GM12872 (cell line): Measurements from ENCODE around the gene PPP1R9A.

Experiments used
- TF ChIP-seq, protein P1 (sequence below): IDR thresholded peaks from 3 replicates; pipeline ENCODE4 v1.5.1; 2011; ENCODE audit warnings: low read depth, mild to moderate bottlenecking, low read length, moderate library complexity; ENCODE audit not compliant: insufficient read depth

PPP1R9A gene

DNA sequence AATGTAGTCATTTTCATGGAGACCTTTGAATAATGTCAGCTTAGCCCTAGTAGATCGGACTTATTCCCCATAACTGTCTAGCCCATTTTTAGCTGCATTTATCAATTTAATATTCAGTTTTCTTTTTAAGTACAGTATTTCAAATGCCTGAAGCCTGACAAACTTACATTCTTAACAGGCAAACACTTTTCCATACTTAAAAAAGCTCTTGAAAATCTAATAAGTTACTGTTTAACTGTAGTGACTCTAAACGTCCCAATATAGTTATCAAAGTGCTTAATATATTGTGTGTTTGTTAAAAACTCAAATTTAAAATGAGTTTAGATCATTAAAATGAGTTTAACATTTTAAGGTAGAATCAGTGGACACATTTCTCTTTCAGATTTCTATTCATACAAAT lies 372.0 kb downstream of the PPP1R9A start:
- TF ChIP-seq, protein P1, sequence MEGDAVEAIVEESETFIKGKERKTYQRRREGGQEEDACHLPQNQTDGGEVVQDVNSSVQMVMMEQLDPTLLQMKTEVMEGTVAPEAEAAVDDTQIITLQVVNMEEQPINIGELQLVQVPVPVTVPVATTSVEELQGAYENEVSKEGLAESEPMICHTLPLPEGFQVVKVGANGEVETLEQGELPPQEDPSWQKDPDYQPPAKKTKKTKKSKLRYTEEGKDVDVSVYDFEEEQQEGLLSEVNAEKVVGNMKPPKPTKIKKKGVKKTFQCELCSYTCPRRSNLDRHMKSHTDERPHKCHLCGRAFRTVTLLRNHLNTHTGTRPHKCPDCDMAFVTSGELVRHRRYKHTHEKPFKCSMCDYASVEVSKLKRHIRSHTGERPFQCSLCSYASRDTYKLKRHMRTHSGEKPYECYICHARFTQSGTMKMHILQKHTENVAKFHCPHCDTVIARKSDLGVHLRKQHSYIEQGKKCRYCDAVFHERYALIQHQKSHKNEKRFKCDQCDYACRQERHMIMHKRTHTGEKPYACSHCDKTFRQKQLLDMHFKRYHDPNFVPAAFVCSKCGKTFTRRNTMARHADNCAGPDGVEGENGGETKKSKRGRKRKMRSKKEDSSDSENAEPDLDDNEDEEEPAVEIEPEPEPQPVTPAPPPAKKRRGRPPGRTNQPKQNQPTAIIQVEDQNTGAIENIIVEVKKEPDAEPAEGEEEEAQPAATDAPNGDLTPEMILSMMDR, result no peak

DNA sequence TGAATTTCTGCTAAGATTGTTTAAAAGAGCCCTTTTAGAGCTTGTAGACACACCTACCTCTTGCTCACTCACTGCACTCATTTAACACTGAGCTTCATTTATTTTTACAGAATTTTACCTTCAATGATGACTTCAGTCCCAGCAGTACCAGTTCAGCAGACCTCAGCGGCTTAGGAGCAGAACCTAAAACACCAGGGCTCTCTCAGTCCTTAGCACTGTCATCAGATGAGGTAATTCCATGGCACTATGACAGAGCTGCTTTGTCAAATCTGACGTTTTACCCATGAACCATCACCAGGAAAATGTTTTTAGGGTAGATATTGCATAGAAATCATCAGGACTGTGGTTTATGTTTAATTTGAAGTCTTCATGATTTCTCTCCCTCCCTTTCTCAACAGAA lies 378.7 kb downstream of the PPP1R9A start:
- TF ChIP-seq, protein P1, result no peak

DNA sequence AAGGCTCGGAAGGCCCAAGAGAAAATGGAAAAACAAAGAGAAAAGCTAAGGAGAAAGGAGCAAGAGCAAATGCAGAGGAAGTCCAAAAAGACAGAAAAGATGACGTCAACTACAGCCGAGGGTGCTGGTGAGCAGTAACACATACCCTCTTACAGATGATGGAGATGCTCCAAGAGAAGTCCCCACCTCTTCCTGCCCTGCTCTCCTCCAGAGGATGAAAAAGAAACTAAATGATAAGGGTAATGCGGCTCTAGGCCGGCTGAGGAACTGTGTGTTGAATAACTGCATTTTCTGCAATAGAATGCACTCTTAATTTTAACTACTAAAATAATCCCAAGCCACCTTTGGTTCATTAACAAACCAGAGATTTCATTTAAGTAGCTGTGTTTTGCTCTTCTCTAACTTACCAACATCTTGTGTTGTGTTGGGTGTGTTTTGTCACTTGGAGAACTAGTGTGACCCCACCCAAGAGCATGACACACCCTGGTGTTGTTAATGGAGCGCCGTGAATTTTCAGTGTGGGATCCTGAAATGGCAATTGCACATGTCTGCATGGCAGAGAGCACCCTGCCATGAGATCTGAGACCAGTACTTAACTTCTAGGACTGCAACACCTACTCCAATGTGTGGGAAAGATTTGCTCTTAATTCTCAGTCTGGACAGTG lies 382.9 kb downstream of the PPP1R9A start:
- TF ChIP-seq, protein P1, result no peak

DNA sequence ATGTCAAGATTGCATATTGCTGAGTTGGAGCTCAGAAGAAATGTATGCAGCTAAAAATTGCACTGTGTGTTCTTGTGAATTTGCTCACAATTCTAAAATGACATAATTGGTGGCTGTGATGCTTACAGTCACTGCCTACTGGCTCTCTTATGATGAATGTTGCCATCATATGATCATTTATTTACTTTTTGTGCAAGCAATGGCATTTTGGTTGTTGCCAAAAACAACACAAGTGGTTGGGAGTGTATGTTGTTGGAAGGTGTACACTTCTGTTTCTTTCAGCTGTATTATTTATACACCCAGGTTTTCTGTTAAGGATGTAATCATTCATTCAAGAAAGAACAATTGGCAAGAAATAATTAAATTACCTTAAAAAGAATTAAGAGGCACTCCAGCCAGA lies 388.0 kb downstream of the PPP1R9A start:
- TF ChIP-seq, protein P1, result no peak

DNA sequence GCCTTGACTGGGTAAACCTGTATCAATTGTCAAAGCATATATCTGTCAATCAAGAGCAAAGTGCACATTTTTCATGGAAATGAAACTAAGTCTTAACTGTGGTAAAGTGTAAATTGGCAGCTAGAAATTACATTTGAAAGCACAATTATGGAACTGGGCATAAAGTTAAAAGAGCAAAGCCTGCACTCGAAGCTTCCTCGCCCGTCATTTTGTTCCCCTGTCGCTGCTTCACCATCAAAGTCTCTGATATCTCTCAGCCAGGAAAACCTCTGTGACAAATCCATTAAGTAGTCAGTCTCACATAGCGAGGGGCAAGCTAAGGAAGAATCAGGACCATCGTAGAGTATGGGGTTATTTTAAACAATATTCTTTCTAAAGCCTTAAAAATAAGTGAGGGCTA lies 389.1 kb downstream of the PPP1R9A start:
- TF ChIP-seq, protein P1, result no peak

DNA sequence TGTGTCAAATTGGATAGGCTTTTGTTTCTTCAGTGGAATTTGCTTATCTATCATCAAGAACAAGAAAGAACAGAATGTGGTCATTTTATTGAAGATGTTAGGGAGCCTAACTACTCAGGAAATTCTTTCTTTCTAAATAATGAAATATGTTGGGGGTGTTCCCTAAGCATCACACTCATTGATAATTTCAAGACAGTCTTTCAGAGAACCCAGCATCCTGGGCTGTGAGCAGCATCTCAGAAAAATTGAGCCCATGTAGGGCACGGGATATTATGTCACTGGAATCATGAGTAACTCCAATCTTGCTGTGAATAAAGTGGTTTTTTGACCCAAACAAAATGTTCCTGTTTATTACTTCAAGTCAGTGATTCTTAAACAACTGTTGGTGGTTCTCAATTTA lies 389.6 kb downstream of the PPP1R9A start:
- TF ChIP-seq, protein P1, result no peak

DNA sequence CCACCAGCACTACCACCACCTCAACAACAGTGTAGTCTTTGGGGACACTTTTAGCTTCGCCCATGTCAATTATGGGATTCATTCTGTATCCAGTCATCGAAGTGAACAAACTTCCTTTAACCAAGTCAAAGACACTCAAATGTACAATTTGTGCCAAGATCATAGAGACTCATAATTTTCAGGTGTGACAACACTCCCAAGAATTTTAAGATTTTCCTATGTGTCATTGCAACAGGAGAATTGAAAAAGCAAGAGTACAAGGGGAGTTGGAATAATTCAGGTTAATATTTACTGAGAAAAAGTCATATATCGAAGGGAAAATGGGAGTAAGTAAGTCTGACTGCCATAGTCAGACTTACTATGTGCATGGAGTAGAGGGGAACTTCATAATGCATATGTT lies 390.7 kb downstream of the PPP1R9A start:
- TF ChIP-seq, protein P1, result no peak
